SW 1271 (cell line): Measurements from ENCODE around the gene UBASH3A.
A peak's percentile ranks its signal among the peaks of the same experiment; 100 is the strongest.

Experiments used
- DNase-seq, 2 experiments: peaks; one replicate each; lab custom pipeline; 2025; lab: John Stamatoyannopoulos, UW

UBASH3A gene

DNA sequence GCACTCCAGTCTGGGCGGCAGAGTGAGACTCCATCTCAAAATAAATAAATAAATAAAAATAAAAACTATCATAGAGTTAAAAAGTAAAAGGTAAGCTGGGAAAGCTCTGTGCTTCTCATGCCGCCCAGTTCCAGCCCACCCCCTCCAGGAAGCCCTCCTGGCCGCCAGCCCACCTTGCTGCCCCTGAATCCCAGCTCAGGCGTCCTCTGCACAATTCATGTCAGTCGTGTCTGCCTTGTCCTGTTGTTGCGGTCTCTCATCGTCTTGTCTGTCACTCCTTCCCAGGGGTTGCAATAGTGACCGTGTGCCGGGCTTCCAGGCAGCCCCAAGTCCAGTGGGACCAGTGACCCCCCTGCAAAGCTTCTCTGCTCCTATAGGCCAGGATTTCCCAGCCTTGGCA is 48.2 kb downstream of the UBASH3A start:
- no peak for DNase-seq

GRCh38 chr21:42452401-42453223 is 48.9 kb downstream of the UBASH3A start:
- DNase-seq, result no peak

GRCh38 chr21:42453224-42453985 is 49.7 kb downstream of the UBASH3A start:
- DNase-seq, result no peak

DNA sequence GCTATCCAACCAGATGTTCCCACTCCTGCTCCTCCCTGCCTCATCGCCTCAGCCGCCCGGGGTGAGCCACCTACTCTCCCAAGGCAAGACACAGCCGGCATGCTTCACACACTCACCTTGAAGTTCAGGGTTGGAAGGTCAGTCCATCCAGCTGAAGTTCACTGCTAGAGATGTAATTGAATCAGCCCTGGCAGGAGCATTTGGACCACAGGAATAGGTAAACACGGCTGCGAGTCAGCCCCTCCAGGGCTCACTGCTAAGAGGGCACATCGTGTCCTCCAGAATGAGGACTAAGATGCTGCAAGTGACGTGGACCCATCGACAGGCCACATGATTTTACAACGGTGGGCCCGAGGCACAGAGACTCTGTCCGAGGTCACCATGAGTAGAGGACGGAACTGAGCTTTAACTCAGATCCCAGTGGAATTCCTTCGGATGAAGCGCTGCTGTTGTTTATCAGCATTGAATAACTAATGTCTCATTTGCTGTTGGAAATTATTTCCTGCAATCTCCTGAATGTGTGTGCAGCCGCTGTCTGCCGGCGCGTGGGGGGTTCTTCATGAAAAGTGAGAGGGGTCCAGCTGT is 50.4 kb downstream of the UBASH3A start:
- no peak for DNase-seq

DNA sequence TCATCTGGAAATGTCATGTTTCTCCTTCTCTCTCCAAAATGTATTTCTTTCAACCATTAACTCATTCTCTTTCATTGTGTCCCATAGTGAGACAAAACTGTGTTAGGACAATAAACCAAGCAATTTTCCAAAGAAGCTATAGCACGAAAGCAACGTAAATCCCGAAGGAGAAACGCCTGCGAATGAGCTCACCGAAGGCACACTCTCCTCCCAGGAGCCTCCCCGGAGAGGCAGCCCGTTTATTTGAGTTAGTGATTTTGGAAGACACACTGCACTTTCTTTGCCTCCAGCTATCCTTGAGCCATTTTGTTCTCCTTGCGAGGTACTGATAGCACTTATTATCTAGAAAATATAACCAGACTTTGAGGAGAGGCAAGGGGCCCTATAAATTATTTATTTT is 51.1 kb downstream of the UBASH3A start:
- DNase-seq, result no peak

DNA sequence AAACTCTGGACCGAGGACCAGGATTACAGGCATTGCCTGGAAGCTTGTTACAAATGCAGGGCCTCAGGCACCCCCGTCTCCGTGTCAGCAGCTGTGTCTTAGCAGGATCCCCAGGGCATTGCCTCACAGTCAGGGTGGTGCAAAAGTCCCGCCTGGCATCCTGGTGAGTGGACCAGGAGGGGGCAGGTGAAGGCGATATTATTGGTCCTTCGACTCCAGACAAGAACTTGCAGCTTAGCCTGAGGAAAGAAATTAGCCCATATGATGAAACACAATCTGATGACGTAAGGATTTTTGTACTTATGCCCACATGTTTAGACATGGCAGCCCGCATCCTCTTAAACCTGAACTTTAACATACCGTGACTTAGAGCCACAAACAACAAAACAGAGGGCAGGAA is 51.5 kb downstream of the UBASH3A start:
- DNase-seq, result no peak

- no peak for DNase-seq
Observed at GRCh38 chr21:42455754-42456440, 52.2 kb downstream of the UBASH3A start.

DNA sequence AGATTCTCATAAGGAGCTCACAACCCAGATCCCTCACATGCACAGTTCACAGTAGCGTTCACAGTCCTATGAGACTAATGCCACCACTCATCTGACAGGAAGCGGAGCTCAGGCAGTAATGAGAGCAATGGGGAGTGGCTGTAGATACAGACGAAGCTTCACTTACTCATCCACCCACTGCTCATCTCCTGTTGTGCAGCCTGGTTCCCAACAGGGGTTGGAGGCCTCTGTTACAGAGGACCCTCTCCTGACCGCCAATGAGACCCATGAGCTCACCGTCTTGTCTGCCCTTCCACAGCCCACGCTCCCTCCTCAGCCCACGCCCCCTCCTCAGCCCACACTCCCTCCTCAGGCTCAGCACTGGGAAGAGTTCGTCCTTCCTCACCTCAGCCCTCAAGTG is 52.8 kb downstream of the UBASH3A start:
- no peak for DNase-seq

- no peak for DNase-seq
Observed at GRCh38 chr21:42459082-42459460, 55.4 kb downstream of the UBASH3A start.

DNA sequence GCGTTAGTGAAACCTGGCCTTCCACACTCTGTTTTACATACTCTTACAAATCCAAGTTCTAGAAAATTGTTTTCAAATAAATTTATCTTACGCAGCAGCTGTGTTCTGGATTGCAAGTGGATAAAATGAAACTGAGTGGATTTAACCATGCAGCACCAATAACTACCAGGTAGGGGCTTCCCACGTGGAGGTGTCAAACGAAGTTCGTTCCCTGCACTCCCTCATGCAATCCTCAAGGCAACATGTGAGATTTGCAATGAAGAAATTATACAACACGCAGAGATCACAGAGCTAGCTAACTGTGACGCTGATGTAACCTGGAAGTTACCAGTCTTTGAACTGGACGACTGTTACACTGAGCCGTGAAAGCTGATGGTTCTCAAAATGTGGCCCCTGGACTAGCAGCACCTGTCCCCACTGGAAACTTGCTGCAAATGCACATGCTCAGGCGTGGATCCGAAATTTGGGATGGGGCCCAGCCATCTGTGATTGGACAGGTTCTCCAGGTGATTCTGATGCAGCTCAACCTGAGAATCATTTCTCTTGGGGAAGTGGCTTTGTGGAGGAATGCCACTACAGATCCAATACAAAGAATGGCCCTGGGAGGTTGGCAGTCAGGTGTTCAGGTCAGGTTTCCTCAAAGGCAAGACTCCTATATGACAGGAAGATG is 56.0 kb downstream of the UBASH3A start:
- no peak for DNase-seq

DNA sequence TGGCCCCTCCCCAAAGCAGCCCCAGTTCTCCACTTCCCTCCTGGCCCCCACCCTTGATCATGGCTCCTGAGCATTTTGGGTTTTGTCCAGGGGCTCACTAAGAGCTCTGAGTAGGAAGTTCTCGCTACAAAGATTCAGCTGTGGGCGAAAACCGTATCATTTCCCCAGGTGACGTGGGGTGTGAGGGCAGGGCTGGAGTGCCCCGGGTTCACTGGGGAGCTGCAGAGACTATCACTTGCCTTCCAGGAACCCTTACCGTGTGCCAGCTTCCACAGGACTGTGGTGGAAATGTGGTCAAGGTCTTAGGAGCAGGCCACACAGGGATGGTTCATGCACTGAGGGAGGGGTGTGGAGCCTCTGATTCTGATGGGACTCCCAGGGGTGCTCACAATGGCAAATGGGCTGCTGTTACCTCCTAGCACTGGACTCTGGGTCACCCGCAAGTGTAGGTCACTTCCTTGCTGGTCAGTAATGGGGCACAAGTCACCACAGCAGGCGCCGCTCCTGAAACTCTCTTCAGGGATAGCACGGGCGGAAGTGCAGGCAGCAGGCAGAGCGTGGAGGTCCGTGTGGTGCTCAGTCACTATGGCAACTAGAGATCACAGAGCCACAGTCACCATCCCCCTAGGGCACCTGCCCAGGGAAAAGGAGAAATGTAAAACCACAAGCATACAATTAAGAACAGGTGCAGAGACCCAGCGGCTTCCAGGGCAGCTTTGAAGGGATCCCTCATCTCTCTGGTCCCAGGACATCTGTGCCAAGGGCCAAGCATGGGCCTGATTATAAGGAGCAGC is 56.9 kb downstream of the UBASH3A start:
- no peak for DNase-seq

DNA sequence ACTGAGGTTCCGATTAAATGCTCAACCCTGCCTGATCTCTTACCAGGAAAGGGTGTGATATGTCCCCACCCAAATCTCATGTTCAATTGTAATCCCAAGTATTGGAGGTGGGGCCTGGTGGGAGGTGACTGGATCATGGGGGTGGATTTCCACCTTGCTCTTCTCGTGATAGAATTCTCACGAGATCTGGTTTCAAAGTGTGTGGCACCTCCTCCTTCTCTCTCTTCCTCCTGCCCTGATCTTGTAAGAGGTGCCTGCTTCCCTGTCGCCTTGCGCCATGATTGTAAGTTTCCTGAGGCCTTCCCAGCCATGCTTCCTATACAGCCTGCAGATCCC is 57.5 kb downstream of the UBASH3A start:
- no peak for DNase-seq

- DNase-seq, result no peak
Observed at GRCh38 chr21:42461881-42462877, 58.5 kb downstream of the UBASH3A start.

- peak in 1 of 2 experiments; percentile 25 for DNase-seq
Observed at GRCh38 chr21:42463861-42464515, 60.3 kb downstream of the UBASH3A start.

DNA sequence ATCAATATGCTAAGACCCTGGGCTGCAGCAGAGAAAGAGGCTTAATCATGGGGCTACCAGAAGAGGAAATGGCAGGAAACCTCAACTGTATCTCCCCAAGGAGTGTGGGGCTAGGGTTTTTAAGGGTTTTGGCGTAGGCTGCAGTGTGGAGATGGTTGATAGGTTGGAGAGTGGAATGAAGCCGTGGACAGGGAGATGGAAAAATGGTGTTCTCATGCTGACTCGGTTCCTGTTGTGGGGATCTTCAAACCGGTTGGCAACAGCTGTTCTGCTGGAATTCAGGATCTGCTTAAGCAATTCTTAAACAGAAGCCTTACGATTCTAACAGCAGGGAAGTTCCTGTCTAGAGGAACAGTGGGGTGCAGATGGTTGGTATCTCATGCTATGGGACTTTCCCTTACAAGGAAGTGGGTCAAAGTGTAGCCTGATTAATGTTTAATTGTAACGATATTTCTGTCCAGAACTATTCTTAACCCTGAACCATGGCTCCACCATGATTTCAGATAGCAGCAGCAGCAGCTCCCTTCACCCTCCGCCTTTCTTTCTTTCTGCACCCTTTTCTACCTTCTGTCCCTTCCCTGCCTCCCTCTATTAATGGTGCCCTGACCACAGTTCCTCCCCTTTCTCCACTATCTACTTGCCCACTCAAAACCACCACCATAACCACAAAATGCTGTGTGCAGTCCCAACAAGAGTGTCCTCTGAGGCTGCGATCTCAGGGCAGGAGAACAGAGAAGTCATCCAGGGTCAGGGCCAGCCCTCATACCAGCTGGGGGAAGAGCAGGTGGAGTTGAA is 61.5 kb downstream of the UBASH3A start:
- DNase-seq, result no peak

DNA sequence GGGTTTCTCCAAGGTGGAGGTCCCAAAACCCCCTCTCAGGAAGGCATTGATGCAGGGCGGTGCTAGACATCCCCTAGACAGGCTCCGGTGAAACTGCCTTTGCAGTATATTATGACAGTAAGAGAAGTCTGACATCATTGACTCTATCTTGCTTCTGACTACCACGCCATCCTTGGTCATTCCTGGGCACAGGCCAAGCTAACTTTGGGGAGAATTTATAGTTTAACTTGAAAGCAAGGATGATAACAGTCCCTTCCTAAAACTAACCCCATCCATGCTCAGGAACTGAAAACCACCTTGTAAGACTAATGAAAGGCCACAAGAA is 62.1 kb downstream of the UBASH3A start:
- no peak for DNase-seq

GRCh38 chr21:42466700-42467099 is 63.0 kb downstream of the UBASH3A start:
- DNase-seq, result no peak

DNA sequence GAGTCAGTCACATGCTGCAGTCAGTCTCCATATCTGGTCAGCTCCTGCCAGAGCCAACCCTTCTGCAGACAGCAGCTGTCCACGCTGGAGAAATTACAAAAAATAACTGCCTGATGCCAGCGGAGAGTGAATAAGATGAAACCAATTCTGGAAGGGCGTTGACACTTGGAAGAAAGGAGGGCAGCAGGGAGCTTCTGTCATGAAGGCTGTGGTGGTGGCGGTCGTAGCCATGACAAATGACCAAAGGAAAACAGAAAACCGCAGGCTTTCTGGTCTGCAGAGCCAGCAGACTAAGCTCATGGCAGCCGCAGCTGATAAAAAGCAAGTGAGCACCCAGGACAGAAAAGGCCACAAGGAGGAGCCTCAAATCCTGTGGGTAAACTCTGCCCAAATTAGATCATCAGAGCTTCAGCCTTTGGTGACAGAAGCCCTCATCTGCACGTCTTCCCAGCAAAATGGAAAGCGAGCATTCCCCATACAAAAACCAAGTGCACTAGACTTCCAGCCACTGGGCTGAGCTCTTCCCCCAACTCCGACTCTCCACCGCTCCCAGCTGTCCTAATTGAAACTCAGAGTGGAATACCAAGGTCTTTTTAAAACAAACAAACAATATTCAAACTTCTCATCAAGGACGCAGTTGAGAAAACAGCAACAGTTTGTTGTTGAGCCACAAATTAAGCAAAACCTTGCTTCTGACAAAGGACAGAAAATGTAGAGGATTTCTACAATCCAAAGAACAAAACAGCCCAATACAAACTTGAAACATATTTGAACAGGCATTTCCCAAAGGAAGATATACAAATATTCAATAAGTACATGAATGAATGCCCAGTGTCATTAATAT is 63.7 kb downstream of the UBASH3A start:
- no peak for DNase-seq
